Measurements from ENCODE around the gene CDCP2. TPM values are rescaled to one million over a fixed set of nuclear protein-coding genes. Genes with fewer than 3 reads are reported as not detected.

CDCP2 gene
- total RNA-seq, 1 donor from 2014 or later, result not detected

DNA sequence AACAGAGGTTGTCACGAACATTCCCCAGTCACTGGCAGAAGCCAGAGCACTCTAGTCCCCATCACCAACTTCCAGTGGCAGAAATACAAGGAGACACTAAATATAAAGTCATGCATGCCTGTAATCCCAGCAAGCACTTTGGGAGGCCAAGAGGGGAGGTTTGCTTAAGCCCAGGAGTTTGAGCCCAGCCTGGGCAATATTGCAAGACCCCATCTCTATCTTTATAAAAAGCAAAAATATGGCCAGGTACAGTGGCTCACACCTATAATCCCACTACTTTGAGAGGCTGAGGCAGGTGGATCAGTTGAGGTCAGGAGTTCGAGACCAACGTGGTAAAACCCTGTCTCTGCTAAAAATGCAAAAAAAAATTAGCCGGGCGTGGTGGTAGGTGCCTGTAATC, 40.7 kb upstream of the CDCP2 start:
- H3K27ac ChIP-seq, result no peak overlapping the region
- H3K36me3 ChIP-seq, result peaks cover 0 to 11% of the 10 kb centered on the region in 2 donors
- no peak for TF ChIP-seq POLR2A (IDR thresholded peaks at IDR 0.05)
- no peak for TF ChIP-seq POLR2AphosphoS5 (IDR thresholded peaks at IDR 0.05; ENCODE audit: insufficient read depth in 1 of 2, low read depth in 1 of 2)
- TF ChIP-seq, protein P1, sequence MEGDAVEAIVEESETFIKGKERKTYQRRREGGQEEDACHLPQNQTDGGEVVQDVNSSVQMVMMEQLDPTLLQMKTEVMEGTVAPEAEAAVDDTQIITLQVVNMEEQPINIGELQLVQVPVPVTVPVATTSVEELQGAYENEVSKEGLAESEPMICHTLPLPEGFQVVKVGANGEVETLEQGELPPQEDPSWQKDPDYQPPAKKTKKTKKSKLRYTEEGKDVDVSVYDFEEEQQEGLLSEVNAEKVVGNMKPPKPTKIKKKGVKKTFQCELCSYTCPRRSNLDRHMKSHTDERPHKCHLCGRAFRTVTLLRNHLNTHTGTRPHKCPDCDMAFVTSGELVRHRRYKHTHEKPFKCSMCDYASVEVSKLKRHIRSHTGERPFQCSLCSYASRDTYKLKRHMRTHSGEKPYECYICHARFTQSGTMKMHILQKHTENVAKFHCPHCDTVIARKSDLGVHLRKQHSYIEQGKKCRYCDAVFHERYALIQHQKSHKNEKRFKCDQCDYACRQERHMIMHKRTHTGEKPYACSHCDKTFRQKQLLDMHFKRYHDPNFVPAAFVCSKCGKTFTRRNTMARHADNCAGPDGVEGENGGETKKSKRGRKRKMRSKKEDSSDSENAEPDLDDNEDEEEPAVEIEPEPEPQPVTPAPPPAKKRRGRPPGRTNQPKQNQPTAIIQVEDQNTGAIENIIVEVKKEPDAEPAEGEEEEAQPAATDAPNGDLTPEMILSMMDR (IDR thresholded peaks at IDR 0.05), result no peak
- no peaks in the 10 kb centered on the region for H3K27me3 ChIP-seq
- no peaks in the 10 kb centered on the region for H3K9me3 ChIP-seq
- H3K4me1 ChIP-seq, result no peaks in the 10 kb centered on the region
- H3K4me3 ChIP-seq, result no peak overlapping the region
- intact Hi-C loops (cut with DNase I), result no loop called here
- DNase-seq (ENCODE audit: extremely low spot score in 2 of 2), result no peak

DNA sequence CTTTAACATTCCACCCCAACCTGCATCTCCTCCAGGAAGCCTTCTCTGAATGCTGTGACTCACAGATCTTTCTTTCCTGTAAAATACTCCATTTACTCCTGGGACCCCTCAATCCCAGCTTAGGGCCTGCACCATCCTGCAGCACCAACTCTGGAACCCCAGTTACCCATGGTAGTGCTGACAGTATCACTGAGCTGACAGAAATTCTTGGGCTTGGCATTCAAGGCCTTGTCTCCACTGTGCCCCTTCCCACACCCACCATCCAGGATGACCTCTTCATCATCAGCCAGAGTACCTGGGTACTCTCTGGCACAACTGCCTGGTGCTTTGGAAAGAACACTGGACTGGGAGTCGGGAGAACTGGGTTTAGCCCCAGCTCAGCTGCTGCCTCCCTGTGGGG, 38.7 kb upstream of the CDCP2 start:
- no peak for DNase-seq (ENCODE audit: extremely low spot score in 2 of 2)
- TF ChIP-seq POLR2AphosphoS5 (IDR thresholded peaks at IDR 0.05; ENCODE audit: insufficient read depth in 1 of 2, low read depth in 1 of 2) (no peak), POLR2A (IDR thresholded peaks at IDR 0.05) (no peak)
- TF ChIP-seq, protein P1 (IDR thresholded peaks at IDR 0.05), result no peak
- Histone ChIP-seq H3K4me1 (no peaks in the 10 kb centered on the region), H3K9me3 (no peaks in the 10 kb centered on the region), H3K27me3 (no peaks in the 10 kb centered on the region), H3K4me3 (no peak overlapping the region), H3K27ac (no peak overlapping the region), H3K36me3 (peaks cover 0 to 11% of the 10 kb centered on the region in 2 donors)
- intact Hi-C loops (cut with DNase I), result no loop called here

DNA sequence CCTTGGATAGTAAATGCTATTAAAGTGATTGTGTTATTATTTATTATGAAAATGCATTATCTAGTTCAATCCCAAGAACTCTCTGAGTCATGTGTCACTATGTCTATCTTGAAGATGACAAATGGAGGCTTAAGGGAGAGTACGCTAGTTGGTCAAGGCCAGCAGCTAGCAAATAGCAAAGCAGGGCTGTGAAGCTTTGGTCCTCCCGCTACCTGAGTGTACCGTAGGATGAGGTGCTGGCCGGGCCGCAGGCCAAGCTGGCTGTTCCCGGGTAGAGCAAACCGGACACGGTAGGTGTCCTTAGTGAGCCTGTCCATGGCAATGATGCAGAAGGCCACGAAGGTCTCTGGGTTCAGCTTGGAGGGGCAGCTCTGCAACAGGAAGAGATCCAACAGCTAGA, 37.7 kb upstream of the CDCP2 start:
- no peaks in the 10 kb centered on the region for H3K4me1 ChIP-seq
- no peak for DNase-seq (ENCODE audit: extremely low spot score in 2 of 2)
- H3K27me3 ChIP-seq, result no peaks in the 10 kb centered on the region
- no peak overlapping the region for H3K27ac ChIP-seq
- TF ChIP-seq, protein P1 (IDR thresholded peaks at IDR 0.05), result no peak
- TF ChIP-seq POLR2A (IDR thresholded peaks at IDR 0.05) (no peak), POLR2AphosphoS5 (IDR thresholded peaks at IDR 0.05; ENCODE audit: insufficient read depth in 1 of 2, low read depth in 1 of 2) (no peak)
- H3K36me3 ChIP-seq, result peaks cover 0 to 7% of the 10 kb centered on the region in 2 donors
- intact Hi-C loops (cut with DNase I), result no loop called here
- no peaks in the 10 kb centered on the region for H3K9me3 ChIP-seq
- no peak overlapping the region for H3K4me3 ChIP-seq

DNA sequence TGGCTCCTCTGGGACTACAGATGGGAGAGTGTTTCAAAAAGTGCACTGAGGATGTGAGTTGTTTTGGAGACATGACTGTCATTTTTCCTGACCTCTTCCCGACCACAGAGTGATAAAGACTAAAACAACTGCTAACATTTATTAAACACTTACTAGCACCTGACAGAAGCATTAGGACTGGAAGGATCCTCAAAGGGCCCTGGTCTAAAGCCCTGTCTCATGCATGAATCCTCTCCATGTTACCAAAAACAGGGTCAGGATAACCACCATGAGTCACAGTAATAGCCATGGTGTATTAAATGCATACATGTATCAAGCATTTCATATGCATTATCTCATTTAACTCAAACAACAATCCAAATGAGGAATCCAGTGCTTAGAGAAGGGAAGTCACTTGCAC, 35.5 kb upstream of the CDCP2 start:
- H3K4me1 ChIP-seq, result no peaks in the 10 kb centered on the region
- TF ChIP-seq POLR2A (IDR thresholded peaks at IDR 0.05) (no peak), POLR2AphosphoS5 (IDR thresholded peaks at IDR 0.05; ENCODE audit: insufficient read depth in 1 of 2, low read depth in 1 of 2) (no peak)
- TF ChIP-seq, protein P1 (IDR thresholded peaks at IDR 0.05), result no peak
- no peak overlapping the region for H3K4me3 ChIP-seq
- H3K9me3 ChIP-seq, result no peaks in the 10 kb centered on the region
- no peaks in the 10 kb centered on the region for H3K36me3 ChIP-seq
- no peak overlapping the region for H3K27ac ChIP-seq
- no peak for DNase-seq (ENCODE audit: extremely low spot score in 2 of 2)
- no peaks in the 10 kb centered on the region for H3K27me3 ChIP-seq
- intact Hi-C loops (cut with DNase I), result no loop called here

- Histone ChIP-seq H3K27ac (no peak overlapping the region), H3K4me1 (no peaks in the 10 kb centered on the region), H3K27me3 (no peaks in the 10 kb centered on the region), H3K36me3 (no peaks in the 10 kb centered on the region), H3K9me3 (no peaks in the 10 kb centered on the region), H3K4me3 (no peak overlapping the region)
- no peak for TF ChIP-seq POLR2AphosphoS5 (IDR thresholded peaks at IDR 0.05; ENCODE audit: insufficient read depth in 1 of 2, low read depth in 1 of 2)
- TF ChIP-seq POLR2A (IDR thresholded peaks at IDR 0.05), result no peak
- TF ChIP-seq, protein P1 (IDR thresholded peaks at IDR 0.05), result no peak
- intact Hi-C loops (cut with DNase I), result no loop called here
- no peak for DNase-seq (ENCODE audit: extremely low spot score in 2 of 2)
Measured at GRCh38 chr1:54186056-54186455, 33.3 kb upstream of the CDCP2 start.
